ENCODE measurements around the gene CACNA1A.

- TF ChIP-seq EZH2phosphoT487 (IDR thresholded peaks at IDR 0.05) (no peak), CTCF (IDR thresholded peaks at IDR 0.05) (no peak)
Observed at GRCh38 chr19:13537454-13537853, 31.2 kb upstream of the CACNA1A start.

Data from neural progenitor cell (in vitro differentiated cells).